HCT116 (cell line): ENCODE measurements around the gene PAH.

ENCODE experiments used
- POLR2A ChIP-seq: IDR thresholded peaks from 2 replicates; pipeline ENCODE4 v1.7.0; 2011; ENCODE audit warnings: borderline replicate concordance; ENCODE audit not compliant: insufficient read depth, insufficient read length; ENCODE audit errors: extremely low read depth
- ZNF274 ChIP-seq: fragments of 200-500 bp; sonication (Bioruptor generic); IDR thresholded peaks from 2 replicates; pipeline ENCODE4 v1.6.1; 2014; ENCODE audit warnings: mild to moderate bottlenecking, low read depth, low read length, inconsistent platforms
- TF ChIP-seq, protein P1 (sequence below), 3 experiments: fragments of 200-600 bp in 1 of 3; sonication (generic) in 1 of 3; IDR thresholded peaks in 2 of 3; conservative IDR thresholded peaks in 1 of 3; 2 replicates each; pipeline ENCODE4 v1.5.1; 2012 to 2017; ENCODE audit warnings: low read depth in 2 of 3, low read length in 2 of 3, antibody characterized with exemption in 1 of 3, borderline replicate concordance in 1 of 3, control low read depth in 1 of 3, mild to moderate bottlenecking in 1 of 3, mixed read lengths in 1 of 3, mixed run types in 1 of 3, moderate library complexity in 1 of 3; ENCODE audit not compliant: insufficient read depth in 1 of 3

DNA sequence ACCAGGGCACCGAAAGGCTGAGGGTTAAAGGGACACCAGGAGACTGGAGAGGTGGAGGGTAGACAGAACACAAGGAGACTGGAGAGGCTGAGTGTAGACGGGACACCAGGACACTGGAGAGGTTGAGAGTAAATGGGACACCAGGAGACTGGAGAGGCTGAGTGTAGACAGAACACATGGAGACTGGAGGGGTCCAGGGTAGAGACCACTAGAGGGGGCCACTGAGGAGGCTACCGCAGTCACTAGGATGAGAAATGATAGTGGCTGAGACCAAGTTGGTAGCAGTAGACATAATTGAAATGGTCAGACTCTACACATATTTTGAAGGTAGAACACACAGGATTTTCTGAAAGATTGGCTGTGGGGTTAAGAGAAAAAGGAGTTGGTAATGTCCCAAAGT lies 68.2 kb downstream of the PAH start:
- TF ChIP-seq POLR2A: no peak
- TF ChIP-seq, protein P1, sequence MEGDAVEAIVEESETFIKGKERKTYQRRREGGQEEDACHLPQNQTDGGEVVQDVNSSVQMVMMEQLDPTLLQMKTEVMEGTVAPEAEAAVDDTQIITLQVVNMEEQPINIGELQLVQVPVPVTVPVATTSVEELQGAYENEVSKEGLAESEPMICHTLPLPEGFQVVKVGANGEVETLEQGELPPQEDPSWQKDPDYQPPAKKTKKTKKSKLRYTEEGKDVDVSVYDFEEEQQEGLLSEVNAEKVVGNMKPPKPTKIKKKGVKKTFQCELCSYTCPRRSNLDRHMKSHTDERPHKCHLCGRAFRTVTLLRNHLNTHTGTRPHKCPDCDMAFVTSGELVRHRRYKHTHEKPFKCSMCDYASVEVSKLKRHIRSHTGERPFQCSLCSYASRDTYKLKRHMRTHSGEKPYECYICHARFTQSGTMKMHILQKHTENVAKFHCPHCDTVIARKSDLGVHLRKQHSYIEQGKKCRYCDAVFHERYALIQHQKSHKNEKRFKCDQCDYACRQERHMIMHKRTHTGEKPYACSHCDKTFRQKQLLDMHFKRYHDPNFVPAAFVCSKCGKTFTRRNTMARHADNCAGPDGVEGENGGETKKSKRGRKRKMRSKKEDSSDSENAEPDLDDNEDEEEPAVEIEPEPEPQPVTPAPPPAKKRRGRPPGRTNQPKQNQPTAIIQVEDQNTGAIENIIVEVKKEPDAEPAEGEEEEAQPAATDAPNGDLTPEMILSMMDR (IDR thresholded peaks at IDR 0.05 in 2 of 3, conservative IDR thresholded peaks at IDR 0.05 in 1 of 3; ENCODE audit: borderline replicate concordance in 1 of 3, insufficient read depth in 1 of 3, low read depth in 2 of 3, low read length in 2 of 3): peak in 2 of 3 experiments; percentile 22; a peak in 3 of 6 replicates
- no peak for TF ChIP-seq ZNF274
